Measurements from ENCODE around the gene MTA2. TPM values are rescaled to one million over a fixed set of nuclear protein-coding genes. Genes with fewer than 3 reads are reported as not detected.
"Not testable (repeated sequence)": the region's sequence is repeated elsewhere in the genome, so short reads cannot be mapped to it uniquely, and the experiment has no call there.

MTA2 gene
- total and polyA plus RNA-seq, 2 of the 8 experiments (the other 6 are each of a cell fraction or from before 2014, with no cell fraction given): 25.7 to 114 TPM

DNA sequence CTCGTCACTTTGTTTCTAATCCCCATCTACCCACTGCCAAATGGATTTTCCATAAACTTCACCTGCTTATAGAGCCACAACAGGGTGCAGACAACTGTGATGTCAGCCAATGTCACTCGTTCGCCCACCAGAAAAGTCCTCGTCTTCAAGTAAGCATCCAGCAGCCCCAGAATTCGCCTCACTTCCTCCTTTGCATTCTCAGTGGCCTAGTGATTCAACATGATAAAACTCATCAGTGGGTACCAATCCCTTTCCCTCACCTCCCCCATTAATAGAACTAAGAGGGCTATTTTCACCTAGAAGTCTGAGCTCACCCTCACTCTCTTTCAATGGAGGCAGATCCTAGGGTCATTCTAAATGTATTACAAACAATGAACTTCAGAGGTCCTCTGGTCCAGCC is 30.8 kb downstream of the MTA2 start:
- H2AK5ac ChIP-seq (ENCODE audit: low read depth, low read length); H4K8ac ChIP-seq (ENCODE audit: extremely low read depth, insufficient read depth, low read length); H3K9me3 ChIP-seq (ENCODE audit: insufficient read depth in 2 of 2, low read depth in 1 of 2, low read length in 1 of 2); FAIRE-seq; H3K23ac ChIP-seq (ENCODE audit: insufficient read length); H2BK5ac ChIP-seq (ENCODE audit: low read depth, low read length); H3K27me3 ChIP-seq (replicated peaks in 1 of 4; ENCODE audit: control insufficient read depth in 3 of 4, extremely low read depth in 1 of 4, insufficient read depth in 3 of 4, low read length in 3 of 4); H4K91ac ChIP-seq (replicated peaks; ENCODE audit: insufficient read length, low read length); H2BK120ac ChIP-seq (replicated peaks; ENCODE audit: low read depth, low read length); H3K4me3 ChIP-seq (ENCODE audit: extremely low read depth in 1 of 4, insufficient read depth in 2 of 4, low read depth in 3 of 4, low read length in 4 of 4); H2BK12ac ChIP-seq (ENCODE audit: low read depth, low read length); H3K18ac ChIP-seq (ENCODE audit: extremely low read depth, low read length); H3K79me1 ChIP-seq (ENCODE audit: low read depth, low read length); H2BK15ac ChIP-seq (ENCODE audit: low read length); H3K4ac ChIP-seq (replicated peaks; ENCODE audit: insufficient read length, low read depth, low read length); H2AFZ ChIP-seq (ENCODE audit: low read length); H3K56ac ChIP-seq (replicated peaks; ENCODE audit: insufficient read length, low read depth, low read length); H3K27ac ChIP-seq (ENCODE audit: low read depth, low read length); H4K5ac ChIP-seq (ENCODE audit: insufficient read length, low read depth, low read length); DNase-seq (ENCODE audit: low read depth in 1 of 2, low spot score in 2 of 2); H2BK20ac ChIP-seq (ENCODE audit: low read length); H3K14ac ChIP-seq (ENCODE audit: insufficient read length); H3K9ac ChIP-seq (replicated peaks in 1 of 4; ENCODE audit: extremely low read depth in 1 of 4, low read depth in 3 of 4, low read length in 3 of 4): not testable (repeated sequence)
- Histone ChIP-seq H3K4me2 (ENCODE audit: insufficient read depth in 1 of 2, low read depth in 2 of 2, low read length in 2 of 2) (peak overlapping the region in 1 of 2 experiments; percentile 85; a peak in 1 of 4 replicates), H3K79me2 (ENCODE audit: control insufficient read depth in 1 of 2, insufficient read depth in 2 of 2, low read length in 2 of 2) (peaks cover 0 to 61% of the 10 kb centered on the region in 2 experiments), H3K23me2 (ENCODE audit: low read depth, low read length) (peaks cover 13% of the 10 kb centered on the region), H4K20me1 (replicated peaks in 1 of 2; ENCODE audit: control insufficient read depth in 1 of 2, insufficient read depth in 2 of 2, low read length in 2 of 2) (peaks cover 9 to 28% of the 10 kb centered on the region in 2 experiments), H3K4me1 (replicated peaks in 1 of 4; ENCODE audit: control insufficient read depth in 3 of 4, insufficient read depth in 4 of 4, low read length in 3 of 4) (peaks cover 0 to 11% (median 7%) of the 10 kb centered on the region in 4 experiments; a peak in 4 of 7 replicates), H3K36me3 (ENCODE audit: control insufficient read depth in 2 of 4, insufficient read depth in 4 of 4, low read length in 3 of 4) (peaks cover 39 to 70% (median 55%) of the 10 kb centered on the region in 4 experiments)
- 98% methylated on average over 5 of the region's 5 CpGs; no CpG with 5 or more reads in 1 of the 2 experiments for WGBS, 2 experiments (ENCODE audit: extremely low coverage in 1 of 2, insufficient coverage in 1 of 2, insufficient read length in 1 of 2, insufficient replicate concordance in 2 of 2, low coverage in 1 of 2, low lambda C conversion rate in 2 of 2, missing lambda C conversion rate in 1 of 2)
- CTCF ChIA-PET (ENCODE audit: partially characterized antibody): interaction anchor here (0.5 to 4.5 kb wide), 5 partner anchors 11 to 601 kb away, joined by 3 to 22 read pairs (median 4); no protein-coding TSS in a partner anchor
- POLR2A ChIA-PET (ENCODE audit: partially characterized antibody): interaction anchor here (0.8 to 20.7 kb wide), 6 partner anchors 13 to 146 kb away, joined by 3 to 336 read pairs (median 6); partner anchors contain the start of gene TUT1

All from H1 (cell line).